Measurements from ENCODE around the gene DUOXA2.

The DUOXA2 gene

DNA sequence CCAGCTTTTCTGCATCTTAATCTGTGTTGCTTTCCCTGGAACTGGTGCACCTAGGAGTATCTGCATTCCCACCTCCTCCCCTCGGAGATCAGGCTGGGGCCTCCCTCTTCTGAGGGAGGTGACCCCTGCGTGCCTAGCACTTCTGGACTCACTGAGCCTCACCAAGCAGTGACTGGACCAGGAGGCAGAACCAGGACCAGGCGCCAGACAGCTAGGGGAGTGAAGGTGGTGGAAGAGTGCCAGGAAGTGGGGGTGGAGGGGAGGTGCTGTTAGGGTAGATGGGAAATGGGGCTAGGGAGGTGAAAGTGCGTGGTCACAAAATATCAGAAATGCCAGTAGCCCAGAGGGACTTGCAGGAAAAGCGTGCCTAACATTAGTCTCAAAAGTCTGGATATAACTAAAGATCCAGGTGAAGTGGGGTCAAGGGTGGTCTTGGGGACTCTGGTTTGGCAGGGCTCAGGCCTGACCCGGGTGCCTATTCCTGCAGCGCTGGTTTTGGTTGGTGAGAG, 1.2 kb downstream of the DUOXA2 start:
- H3K9ac ChIP-seq (ENCODE audit: low read length): no peak overlapping the region
- H3K9me3 ChIP-seq (ENCODE audit: low read length): no peaks in the 10 kb centered on the region
- no peak overlapping the region; the same call in 1 of the 2 replicates for H3K4me2 ChIP-seq (ENCODE audit: low read length)
- no peak overlapping the region for H3K27ac ChIP-seq (ENCODE audit: low read depth, low read length, poor library complexity, severe bottlenecking)
- H4K20me1 ChIP-seq (ENCODE audit: insufficient read depth, low read length): no peaks in the 10 kb centered on the region
- no peaks in the 10 kb centered on the region for H3K36me3 ChIP-seq (ENCODE audit: insufficient read depth, low read length)
- TF ChIP-seq, protein P1, sequence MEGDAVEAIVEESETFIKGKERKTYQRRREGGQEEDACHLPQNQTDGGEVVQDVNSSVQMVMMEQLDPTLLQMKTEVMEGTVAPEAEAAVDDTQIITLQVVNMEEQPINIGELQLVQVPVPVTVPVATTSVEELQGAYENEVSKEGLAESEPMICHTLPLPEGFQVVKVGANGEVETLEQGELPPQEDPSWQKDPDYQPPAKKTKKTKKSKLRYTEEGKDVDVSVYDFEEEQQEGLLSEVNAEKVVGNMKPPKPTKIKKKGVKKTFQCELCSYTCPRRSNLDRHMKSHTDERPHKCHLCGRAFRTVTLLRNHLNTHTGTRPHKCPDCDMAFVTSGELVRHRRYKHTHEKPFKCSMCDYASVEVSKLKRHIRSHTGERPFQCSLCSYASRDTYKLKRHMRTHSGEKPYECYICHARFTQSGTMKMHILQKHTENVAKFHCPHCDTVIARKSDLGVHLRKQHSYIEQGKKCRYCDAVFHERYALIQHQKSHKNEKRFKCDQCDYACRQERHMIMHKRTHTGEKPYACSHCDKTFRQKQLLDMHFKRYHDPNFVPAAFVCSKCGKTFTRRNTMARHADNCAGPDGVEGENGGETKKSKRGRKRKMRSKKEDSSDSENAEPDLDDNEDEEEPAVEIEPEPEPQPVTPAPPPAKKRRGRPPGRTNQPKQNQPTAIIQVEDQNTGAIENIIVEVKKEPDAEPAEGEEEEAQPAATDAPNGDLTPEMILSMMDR (IDR thresholded peaks at IDR 0.05; ENCODE audit: low read length): no peak
- no peak for TF ChIP-seq EZH2 (IDR thresholded peaks at IDR 0.05; ENCODE audit: borderline replicate concordance, low read length)
- 0 out of 2 replicates have a peak, but pooled peaks cover 3% of the 10 kb centered on the region for H3K27me3 ChIP-seq (ENCODE audit: insufficient read depth, low read length)
- H3K9me2 ChIP-seq (ENCODE audit: low read depth, low read length): no peaks in the 10 kb centered on the region
- H3F3A ChIP-seq (ENCODE audit: insufficient read depth, low read length): no peaks in the 10 kb centered on the region
- peaks cover 14% of the 10 kb centered on the region for H3K4me1 ChIP-seq (ENCODE audit: insufficient read depth, low read length, severe bottlenecking)
- no peaks in the 10 kb centered on the region for H3K79me2 ChIP-seq (ENCODE audit: insufficient read depth, low read length)
- no peak overlapping the region for H3K4me3 ChIP-seq (ENCODE audit: low read depth, low read length, poor library complexity, severe bottlenecking)
- no peak overlapping the region for H2AFZ ChIP-seq (ENCODE audit: low read length)

DNA sequence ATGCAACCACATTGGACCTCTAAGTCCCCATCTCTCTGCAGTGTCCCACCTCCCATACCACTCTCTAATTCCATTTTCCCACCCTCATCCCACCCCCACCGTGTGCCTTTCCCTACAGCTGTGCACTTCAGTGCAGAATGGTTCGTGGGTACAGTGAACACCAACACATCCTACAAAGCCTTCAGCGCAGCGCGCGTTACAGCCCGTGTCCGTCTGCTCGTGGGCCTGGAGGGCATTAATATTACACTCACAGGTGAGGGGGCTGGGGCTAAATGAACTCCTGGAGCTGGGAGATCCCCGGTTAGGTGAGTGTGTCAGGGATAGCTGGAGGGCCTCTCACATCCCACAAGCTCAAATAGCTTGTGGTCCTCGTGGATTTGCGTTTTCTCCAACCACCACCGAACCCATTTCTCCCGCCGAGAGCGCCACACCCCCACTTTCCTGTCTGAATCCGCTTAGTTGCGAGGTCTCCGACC, 1.9 kb downstream of the DUOXA2 start:
- 0 out of 2 replicates have a peak, but pooled peaks cover 3% of the 10 kb centered on the region for H3K27me3 ChIP-seq (ENCODE audit: insufficient read depth, low read length)
- H2AFZ ChIP-seq (ENCODE audit: low read length): no peak overlapping the region
- H4K20me1 ChIP-seq (ENCODE audit: insufficient read depth, low read length): no peaks in the 10 kb centered on the region
- no peak overlapping the region for H3K4me2 ChIP-seq (ENCODE audit: low read length)
- no peaks in the 10 kb centered on the region for H3K79me2 ChIP-seq (ENCODE audit: insufficient read depth, low read length)
- no peaks in the 10 kb centered on the region for H3K36me3 ChIP-seq (ENCODE audit: insufficient read depth, low read length)
- H3K9me2 ChIP-seq (ENCODE audit: low read depth, low read length): no peaks in the 10 kb centered on the region
- H3K9me3 ChIP-seq (ENCODE audit: low read length): no peaks in the 10 kb centered on the region
- H3K4me3 ChIP-seq (ENCODE audit: low read depth, low read length, poor library complexity, severe bottlenecking): no peak overlapping the region
- H3F3A ChIP-seq (ENCODE audit: insufficient read depth, low read length): no peaks in the 10 kb centered on the region
- TF ChIP-seq, protein P1 (IDR thresholded peaks at IDR 0.05; ENCODE audit: low read length): no peak
- no peak for TF ChIP-seq EZH2 (IDR thresholded peaks at IDR 0.05; ENCODE audit: borderline replicate concordance, low read length)
- no peak overlapping the region for H3K27ac ChIP-seq (ENCODE audit: low read depth, low read length, poor library complexity, severe bottlenecking)
- H3K9ac ChIP-seq (ENCODE audit: low read length): no peak overlapping the region
- peaks cover 14% of the 10 kb centered on the region for H3K4me1 ChIP-seq (ENCODE audit: insufficient read depth, low read length, severe bottlenecking)

DNA sequence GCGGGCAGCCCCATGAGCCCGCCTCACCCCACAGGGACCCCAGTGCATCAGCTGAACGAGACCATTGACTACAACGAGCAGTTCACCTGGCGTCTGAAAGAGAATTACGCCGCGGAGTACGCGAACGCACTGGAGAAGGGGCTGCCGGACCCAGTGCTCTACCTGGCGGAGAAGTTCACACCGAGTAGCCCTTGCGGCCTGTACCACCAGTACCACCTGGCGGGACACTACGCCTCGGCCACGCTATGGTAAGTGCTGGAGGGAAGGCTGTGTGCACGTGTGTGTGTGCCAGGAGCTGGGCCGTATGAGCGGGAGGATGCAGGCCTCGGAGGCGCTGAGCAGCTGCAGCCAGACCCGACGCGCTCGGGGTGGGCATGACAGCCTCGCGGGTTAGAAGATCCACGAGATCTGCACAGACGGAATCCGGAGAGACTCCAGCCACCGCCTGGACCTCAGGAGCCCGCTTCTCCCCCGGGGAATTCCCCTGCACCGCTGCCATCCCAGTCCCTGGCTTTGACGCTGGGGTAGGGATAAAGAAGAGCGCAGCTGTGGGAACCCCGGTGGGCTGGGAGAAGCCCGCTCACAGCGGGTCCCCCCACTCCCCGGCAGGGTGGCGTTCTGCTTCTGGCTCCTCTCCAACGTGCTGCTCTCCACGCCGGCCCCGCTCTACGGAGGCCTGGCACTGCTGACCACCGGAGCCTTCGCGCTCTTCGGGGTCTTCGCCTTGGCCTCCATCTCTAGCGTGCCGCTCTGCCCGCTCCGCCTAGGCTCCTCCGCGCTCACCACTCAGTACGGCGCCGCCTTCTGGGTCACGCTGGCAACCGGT, 2.6 kb downstream of the DUOXA2 start:
- H3K4me3 ChIP-seq (ENCODE audit: low read depth, low read length, poor library complexity, severe bottlenecking): no peak overlapping the region
- H3K27me3 ChIP-seq (ENCODE audit: insufficient read depth, low read length): 0 out of 2 replicates have a peak, but pooled peaks cover 3% of the 10 kb centered on the region
- H3K79me2 ChIP-seq (ENCODE audit: insufficient read depth, low read length): no peaks in the 10 kb centered on the region

More for the DNA sequence above, 2.6 kb downstream of the DUOXA2 start:
- Histone ChIP-seq H3K4me2 (ENCODE audit: low read length) (no peak overlapping the region), H4K20me1 (ENCODE audit: insufficient read depth, low read length) (no peaks in the 10 kb centered on the region), H2AFZ (ENCODE audit: low read length) (no peak overlapping the region), H3K36me3 (ENCODE audit: insufficient read depth, low read length) (no peaks in the 10 kb centered on the region), H3K9me3 (ENCODE audit: low read length) (no peaks in the 10 kb centered on the region), H3K9ac (ENCODE audit: low read length) (no peak overlapping the region), H3K9me2 (ENCODE audit: low read depth, low read length) (no peaks in the 10 kb centered on the region), H3F3A (ENCODE audit: insufficient read depth, low read length) (no peaks in the 10 kb centered on the region), H3K4me1 (ENCODE audit: insufficient read depth, low read length, severe bottlenecking) (peaks cover 14% of the 10 kb centered on the region), H3K27ac (ENCODE audit: low read depth, low read length, poor library complexity, severe bottlenecking) (no peak overlapping the region)
- TF ChIP-seq EZH2 (IDR thresholded peaks at IDR 0.05; ENCODE audit: borderline replicate concordance, low read length): no peak
- TF ChIP-seq, protein P1 (IDR thresholded peaks at IDR 0.05; ENCODE audit: low read length): no peak

Measured in OCI-LY1 (cell line).